HG02840 (cell line): ENCODE measurements around the gene FAM170B.

Source experiments
- ATAC-seq: cut with Tn5 transposase; IDR thresholded peaks from one replicate; pipeline ENCODE4 v1.9.1; 2021; ENCODE audit warnings: mild to moderate bottlenecking, moderate library complexity, moderate number of reproducible peaks; ENCODE audit not compliant: unreplicated experiment, low FRiP score

Gene FAM170B

GRCh38 chr10:49109669-49110340 lies 24.0 kb downstream of the FAM170B start:
- ATAC-seq = no peak

GRCh38 chr10:49108656-49109055 lies 25.2 kb downstream of the FAM170B start:
- ATAC-seq = no peak

DNA sequence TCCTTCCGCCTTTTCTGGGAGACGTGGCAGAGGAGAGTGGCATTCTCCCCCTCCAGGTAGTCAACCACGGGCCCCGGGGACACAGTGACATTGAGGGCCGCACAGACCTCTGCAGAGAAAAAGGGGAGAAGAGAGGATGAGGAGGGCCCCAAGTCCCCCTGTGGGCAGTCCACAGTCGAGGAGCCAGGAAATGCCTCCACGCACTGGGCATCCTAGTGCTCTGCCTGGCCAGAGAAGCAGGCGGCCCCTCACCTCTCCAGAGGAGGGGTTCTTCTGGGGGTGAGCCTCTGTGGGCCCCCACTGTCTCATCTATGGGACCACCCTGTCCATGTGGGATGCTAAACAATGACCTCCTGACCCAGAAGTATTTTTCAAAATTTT lies 25.9 kb downstream of the FAM170B start:
- ATAC-seq = no peak

- no peak for ATAC-seq
These were observed 26.5 kb downstream of the FAM170B start for GRCh38 chr10:49107111-49107886.

- ATAC-seq = no peak
These were observed 27.4 kb downstream of the FAM170B start for GRCh38 chr10:49106451-49106850.

GRCh38 chr10:49105076-49105475 lies 28.7 kb downstream of the FAM170B start:
- no peak for ATAC-seq

DNA sequence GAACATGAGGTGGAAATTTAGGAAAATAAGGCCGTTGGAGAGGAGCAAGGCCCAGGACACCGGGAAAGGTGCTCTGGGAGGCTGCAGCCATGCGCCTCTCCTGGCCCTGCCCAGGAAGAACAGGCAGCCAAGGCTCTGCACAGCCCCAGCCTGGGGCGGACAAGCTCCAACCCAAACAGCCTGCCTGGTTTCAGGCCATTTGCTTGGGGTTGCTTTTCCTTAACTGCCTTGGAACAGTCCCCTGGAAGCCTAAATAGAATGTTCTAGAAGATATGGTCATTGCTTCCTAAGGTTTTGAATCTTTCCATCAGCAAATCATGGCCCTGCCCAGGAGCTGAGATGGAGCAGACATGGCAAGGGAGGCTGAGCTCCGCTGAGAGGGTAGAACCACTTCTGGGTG lies 29.5 kb downstream of the FAM170B start:
- ATAC-seq = no peak

- ATAC-seq = no peak
These were observed 30.1 kb downstream of the FAM170B start for GRCh38 chr10:49103761-49104160.

DNA sequence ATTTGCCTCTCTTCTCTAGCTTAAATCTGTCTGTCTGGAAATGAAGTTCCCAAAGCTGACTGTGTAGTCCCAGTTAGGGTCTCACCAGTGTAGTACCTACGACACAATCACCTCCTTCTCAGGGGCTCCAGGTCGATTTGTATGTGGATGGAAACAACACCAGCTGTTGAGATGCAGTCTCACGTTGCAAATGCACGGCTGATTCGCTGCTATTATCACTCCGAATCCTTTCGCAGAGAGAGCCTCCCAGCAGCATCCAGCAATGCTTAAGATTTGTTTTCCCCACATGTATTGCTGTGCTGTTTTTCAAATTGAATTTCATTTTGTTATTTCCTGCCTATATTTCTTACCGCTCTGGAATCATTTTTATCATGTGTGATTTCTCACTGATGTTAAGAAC lies 34.8 kb downstream of the FAM170B start:
- no peak for ATAC-seq

GRCh38 chr10:49096890-49097445 lies 36.9 kb downstream of the FAM170B start:
- no peak for ATAC-seq

DNA sequence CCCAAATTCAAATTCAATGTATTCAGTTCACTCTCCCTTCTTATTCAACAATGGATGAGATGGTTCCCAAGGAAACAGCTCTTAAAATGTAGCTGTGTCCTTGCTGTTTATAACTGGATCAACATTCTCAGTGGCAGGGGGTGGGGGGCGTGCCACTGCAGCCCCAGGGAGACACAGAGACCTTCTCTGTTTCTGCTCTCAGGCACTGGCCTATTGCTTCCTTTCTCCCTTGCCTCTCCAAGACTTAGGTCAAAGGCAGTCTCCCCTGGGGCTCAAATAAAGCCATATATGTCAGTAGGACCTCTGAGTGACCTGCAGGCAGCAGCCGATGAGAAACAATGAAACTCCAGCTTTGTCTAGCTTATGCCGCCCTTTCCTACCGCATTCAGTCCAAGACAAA lies 39.2 kb downstream of the FAM170B start:
- no peak for ATAC-seq

DNA sequence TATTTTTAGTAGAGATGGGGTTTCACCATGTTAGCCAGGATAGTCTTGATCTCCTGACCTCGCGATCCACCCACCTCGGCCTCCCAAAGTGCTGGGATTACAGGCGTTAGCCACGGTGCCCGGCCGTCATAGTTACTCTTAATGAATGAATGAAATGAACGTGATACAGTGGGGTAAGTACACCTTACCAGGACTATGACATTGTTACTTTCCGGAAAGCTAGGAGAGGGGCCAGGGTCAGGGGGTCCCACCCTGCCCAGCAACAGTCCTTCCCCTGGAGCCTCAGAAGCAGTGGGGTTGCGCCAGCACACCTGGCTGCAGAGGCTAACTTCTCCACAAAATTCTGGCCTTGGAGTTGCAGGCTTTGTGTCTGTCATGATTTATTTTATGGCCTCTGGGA lies 39.9 kb downstream of the FAM170B start:
- no peak for ATAC-seq

DNA sequence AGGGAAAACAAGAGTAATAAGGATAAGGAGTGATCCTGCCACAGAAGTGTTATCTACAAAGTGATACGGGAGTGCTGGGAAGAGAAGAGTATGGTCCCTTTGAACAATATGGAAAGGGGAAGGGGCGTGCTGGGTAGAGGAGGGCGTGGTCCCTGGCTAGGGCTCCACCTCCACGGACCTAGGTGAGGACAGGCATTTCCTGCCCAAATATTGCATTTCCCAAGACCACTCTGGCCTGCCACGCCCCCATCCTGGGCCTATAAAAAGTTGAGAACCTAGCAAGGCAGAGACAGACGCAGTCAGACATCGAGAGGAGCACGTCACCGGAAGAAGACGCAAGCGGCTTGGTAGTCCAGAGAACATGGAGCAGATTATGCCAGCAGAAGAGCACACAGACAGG lies 41.3 kb downstream of the FAM170B start:
- ATAC-seq = no peak

DNA sequence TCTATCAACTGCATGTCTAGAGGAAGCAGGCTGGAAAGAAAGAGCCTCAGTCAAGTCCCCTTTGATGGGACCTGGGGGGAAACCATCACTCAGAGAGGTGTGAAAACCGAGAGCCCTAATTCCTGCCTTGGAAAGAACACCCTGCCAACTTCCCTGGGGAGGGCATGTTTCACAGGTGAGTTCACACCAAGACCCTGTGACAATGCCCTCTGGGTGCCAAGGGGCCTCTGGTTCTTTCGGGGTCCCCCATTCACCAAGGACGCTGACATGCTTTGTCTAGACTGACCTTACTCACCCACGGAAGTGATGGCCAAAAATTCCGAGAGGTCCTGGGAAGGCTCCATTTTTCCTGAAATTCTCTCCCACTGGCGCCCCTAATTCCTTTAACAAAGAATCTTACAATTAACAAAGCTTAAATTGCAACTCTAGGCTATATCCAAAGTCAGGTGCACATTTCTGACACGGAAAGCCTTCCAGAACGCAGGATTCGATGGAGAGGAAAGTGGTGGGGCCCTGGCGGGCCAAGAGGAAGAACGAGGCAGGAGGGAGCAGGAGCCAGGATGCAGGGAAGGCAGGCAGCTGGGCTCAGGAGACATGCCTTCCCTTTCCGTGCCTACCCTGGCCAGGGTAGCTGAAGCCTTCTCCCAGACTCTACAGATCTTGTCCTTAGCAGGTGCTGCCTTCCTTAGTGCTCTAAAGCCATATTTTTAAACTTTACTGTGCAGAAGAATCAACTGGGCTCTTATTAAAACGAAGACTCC lies 42.2 kb downstream of the FAM170B start:
- ATAC-seq = no peak

- no peak for ATAC-seq
These were observed 43.0 kb downstream of the FAM170B start for GRCh38 chr10:49090696-49091380.

GRCh38 chr10:49090189-49090575 lies 43.6 kb downstream of the FAM170B start:
- no peak for ATAC-seq

DNA sequence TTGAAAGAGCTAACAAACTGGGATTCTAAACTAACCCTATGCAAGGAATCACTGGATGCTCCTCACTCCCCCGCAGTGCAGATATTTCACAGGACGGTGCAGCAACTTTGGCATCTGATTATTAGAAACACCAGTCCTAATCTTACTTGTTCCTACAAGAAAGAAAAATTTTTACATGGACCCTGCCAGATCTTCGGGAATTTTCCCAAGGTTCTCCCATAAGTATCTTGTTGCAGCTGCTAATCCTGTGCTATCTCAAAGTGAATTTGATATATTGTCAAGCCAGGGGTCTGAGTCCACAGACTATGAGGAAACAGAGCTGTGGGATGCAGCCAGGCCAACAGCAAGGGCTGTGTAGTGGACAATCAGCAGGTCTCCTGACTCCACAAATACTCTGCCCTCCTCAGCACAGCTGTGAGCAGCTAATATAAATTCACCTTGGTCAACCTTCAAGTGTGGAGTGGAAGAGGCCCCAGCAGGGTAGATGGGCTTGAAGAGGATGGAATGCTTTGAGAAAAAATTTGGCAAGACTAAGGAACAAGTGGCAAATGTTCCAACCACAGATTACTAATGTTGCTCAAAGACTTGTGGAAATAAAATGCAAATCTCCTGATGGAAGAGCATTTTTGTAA lies 44.1 kb downstream of the FAM170B start:
- ATAC-seq = no peak

DNA sequence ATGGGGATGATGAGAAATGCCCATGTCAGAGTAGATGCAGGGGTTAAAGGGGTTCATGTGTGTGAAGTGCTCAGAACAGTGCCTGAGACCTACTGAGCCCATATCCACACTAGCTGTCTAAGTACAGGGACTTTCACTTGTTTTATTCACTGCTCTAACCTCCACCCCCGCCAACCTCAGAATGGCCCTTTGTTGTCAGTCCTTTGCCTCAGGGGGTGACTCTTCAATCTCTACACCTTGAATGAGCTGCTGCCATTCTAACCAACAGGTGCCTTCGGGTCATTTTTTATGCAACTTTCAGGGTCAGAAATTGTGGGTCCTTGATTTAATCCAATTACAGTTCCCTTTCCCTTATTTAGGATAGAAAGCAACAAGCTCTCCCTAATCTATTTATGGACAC lies 44.7 kb downstream of the FAM170B start:
- ATAC-seq = no peak

- ATAC-seq = no peak
These were observed 46.9 kb downstream of the FAM170B start for GRCh38 chr10:49086889-49087288.

- no peak for ATAC-seq
These were observed 50.6 kb downstream of the FAM170B start for GRCh38 chr10:49083261-49083660.
